Measurements from ENCODE around the gene GALNTL6. TPM values are rescaled to one million over a fixed set of nuclear protein-coding genes. Genes with fewer than 3 reads are reported as not detected.

Gene GALNTL6
- total and polyA plus RNA-seq, 7 donors = 0.14 to 2.5 (median 0.42) TPM; not detected in 1

DNA sequence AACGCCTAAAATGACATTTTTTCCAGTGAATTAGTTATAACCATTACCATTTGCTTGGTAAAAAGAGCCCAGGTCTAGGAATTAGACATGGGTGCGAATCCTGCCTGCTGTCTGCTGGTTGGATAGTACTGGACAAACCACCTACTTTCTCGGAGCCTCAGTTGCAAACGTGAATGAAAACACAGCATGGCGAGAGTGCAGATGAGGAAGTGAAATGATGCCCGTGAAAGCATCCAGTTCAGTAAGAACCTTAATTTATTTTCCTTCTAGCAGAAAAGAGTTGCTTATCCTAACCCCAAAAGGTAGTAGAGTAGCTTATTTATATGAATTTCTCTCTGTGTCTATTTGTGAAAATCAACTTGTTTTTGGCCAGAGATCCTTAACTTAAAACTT, 1184.0 kb downstream of the GALNTL6 start:
- TF ChIP-seq, protein P1, sequence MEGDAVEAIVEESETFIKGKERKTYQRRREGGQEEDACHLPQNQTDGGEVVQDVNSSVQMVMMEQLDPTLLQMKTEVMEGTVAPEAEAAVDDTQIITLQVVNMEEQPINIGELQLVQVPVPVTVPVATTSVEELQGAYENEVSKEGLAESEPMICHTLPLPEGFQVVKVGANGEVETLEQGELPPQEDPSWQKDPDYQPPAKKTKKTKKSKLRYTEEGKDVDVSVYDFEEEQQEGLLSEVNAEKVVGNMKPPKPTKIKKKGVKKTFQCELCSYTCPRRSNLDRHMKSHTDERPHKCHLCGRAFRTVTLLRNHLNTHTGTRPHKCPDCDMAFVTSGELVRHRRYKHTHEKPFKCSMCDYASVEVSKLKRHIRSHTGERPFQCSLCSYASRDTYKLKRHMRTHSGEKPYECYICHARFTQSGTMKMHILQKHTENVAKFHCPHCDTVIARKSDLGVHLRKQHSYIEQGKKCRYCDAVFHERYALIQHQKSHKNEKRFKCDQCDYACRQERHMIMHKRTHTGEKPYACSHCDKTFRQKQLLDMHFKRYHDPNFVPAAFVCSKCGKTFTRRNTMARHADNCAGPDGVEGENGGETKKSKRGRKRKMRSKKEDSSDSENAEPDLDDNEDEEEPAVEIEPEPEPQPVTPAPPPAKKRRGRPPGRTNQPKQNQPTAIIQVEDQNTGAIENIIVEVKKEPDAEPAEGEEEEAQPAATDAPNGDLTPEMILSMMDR (IDR thresholded peaks at IDR 0.05) = no peak
- TF ChIP-seq POLR2A (IDR thresholded peaks at IDR 0.05) (no peak), POLR2AphosphoS5 (IDR thresholded peaks at IDR 0.05) (no peak), EP300 (IDR thresholded peaks at IDR 0.05) (no peak)
- Histone ChIP-seq H3K4me3 (no peak overlapping the region), H3K4me1 (peaks cover 0 to 22% (median 4%) of the 10 kb centered on the region in 4 donors), H3K27ac (no peak overlapping the region), H3K36me3 (no peaks in the 10 kb centered on the region), H3K9me3 (no peaks in the 10 kb centered on the region), H3K27me3 (no peaks in the 10 kb centered on the region)
- 90 to 92% methylated on average over 6 of the region's 6 CpGs for WGBS, 2 donors
- DNase-seq = no peak
- intact Hi-C loops (cut with DNase I) = no loop called here

DNA sequence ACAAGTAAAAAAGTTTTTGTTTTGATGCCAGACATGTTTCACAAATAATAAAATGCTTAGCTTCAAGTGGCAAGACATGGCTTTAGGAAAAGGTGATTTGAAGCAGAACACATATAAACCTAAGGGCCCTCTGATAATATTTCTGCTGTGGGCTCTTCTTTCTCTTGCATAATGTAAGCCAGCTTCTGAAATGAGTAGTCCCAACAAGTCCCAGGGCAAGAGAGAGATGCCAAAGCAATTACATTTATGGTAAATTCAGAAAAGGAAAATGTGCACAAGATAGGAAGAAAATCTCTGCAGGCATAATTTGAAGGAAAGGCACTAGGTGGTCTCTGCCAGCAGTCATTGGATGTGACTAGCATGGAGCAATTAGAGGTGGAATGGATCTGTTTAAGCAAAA, 1184.7 kb downstream of the GALNTL6 start:
- intact Hi-C loops (cut with DNase I) = no loop called here
- Histone ChIP-seq H3K36me3 (no peaks in the 10 kb centered on the region), H3K27ac (no peak overlapping the region), H3K27me3 (no peaks in the 10 kb centered on the region), H3K9me3 (no peaks in the 10 kb centered on the region), H3K4me3 (no peak overlapping the region), H3K4me1 (peaks cover 0 to 22% (median 4%) of the 10 kb centered on the region in 4 donors)
- no peak for DNase-seq
- no peak for TF ChIP-seq POLR2AphosphoS5 (IDR thresholded peaks at IDR 0.05)
- no peak for TF ChIP-seq EP300 (IDR thresholded peaks at IDR 0.05)
- no peak for TF ChIP-seq POLR2A (IDR thresholded peaks at IDR 0.05)
- TF ChIP-seq, protein P1 (IDR thresholded peaks at IDR 0.05) = no peak

DNA sequence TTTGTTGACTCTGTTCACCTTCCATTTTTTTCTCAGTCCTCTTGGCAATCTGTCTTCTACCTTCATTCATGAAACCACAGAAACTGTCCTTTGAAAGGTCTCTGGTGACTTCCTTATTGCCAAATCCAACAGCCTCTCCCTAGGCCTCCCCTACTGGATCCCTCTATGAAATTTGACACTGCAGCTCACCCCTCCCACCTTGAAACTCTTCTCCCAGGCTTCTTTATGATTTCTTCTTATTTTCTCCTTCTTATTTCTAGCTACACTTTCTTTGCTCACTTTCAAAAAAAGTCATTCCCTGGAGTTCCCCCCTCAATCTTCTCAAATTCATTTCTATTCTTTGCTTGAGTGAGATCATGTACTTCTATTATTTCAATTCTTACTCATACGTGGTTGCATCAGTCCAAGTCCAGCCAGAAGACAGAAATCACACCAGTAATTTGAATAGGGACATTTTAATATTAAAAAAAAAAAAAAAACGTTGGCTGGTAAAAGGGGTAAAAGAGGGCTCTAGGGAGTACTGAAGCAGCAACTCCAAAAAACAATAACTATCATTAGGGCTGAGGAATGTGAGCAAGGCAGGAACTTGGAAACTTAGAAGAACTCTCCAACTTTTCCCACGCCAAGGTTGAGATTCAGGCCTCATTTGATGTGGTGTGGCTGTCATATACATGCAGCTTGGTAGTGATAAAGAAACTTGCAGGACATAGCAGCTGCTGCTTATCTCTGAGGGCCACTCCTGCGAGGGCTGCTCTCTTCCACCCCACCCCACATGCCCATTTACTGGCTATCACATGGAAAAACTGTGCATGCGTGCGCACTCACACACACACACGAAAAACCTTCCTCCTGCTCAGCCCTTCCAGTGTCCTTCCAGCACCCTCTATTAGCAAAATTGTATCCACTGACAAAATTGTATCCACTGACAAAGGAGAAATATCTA, 1185.6 kb downstream of the GALNTL6 start:
- DNase-seq = no peak
- Histone ChIP-seq H3K27me3 (no peaks in the 10 kb centered on the region), H3K27ac (no peak overlapping the region), H3K4me1 (peaks cover 0 to 22% (median 4%) of the 10 kb centered on the region in 4 donors), H3K36me3 (no peaks in the 10 kb centered on the region), H3K9me3 (no peaks in the 10 kb centered on the region), H3K4me3 (no peak overlapping the region)
- WGBS, 2 donors = 49 to 72% methylated on average over 7 of the region's 7 CpGs
- TF ChIP-seq, protein P1 (IDR thresholded peaks at IDR 0.05) = no peak
- intact Hi-C loops (cut with DNase I) = no loop called here

DNA sequence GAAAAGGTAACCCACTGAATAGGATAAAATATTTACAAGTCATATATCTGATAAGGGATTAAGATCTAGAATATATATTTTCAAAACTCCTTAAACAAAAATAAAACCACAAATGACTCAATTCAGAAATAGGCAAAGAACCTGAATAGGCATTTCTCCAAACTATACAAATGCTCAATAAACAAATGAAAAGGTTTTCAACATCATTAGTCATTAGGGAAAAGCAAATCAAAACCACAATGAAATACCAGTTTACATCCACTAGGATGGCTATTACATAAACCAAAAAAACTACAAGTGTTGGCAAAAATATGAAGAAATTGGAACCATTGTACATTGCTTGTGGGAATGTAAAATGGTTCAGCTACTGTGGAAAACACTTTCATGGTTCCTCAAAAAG, 1188.4 kb downstream of the GALNTL6 start:
- Histone ChIP-seq H3K4me1 (peaks cover 0 to 22% (median 4%) of the 10 kb centered on the region in 4 donors), H3K9me3 (no peaks in the 10 kb centered on the region), H3K27me3 (no peaks in the 10 kb centered on the region), H3K27ac (no peak overlapping the region), H3K4me3 (no peak overlapping the region), H3K36me3 (no peaks in the 10 kb centered on the region)
- intact Hi-C loops (cut with DNase I) = no loop called here
- no peak for DNase-seq
- TF ChIP-seq EP300 (IDR thresholded peaks at IDR 0.05) (no peak), POLR2A (IDR thresholded peaks at IDR 0.05) (no peak), POLR2AphosphoS5 (IDR thresholded peaks at IDR 0.05) (no peak)
- TF ChIP-seq, protein P1 (IDR thresholded peaks at IDR 0.05) = no peak
